Measurements from ENCODE around the gene SPATA2L.

- TF ChIP-seq CTCF (conservative IDR thresholded peaks at IDR 0.05) (no peak), ZFX (IDR thresholded peaks at IDR 0.05) (no peak)
These were observed 44.9 kb downstream of the SPATA2L start for GRCh38 chr16:89656435-89657121.

All from C4-2B (cell line).